Mononuclear cell (primary cell): ENCODE data around the gene IP6K3. TPM values are rescaled to one million over a fixed set of nuclear protein-coding genes. Genes with fewer than 3 reads are reported as not detected.

Experiments used
- H3K27me3 ChIP-seq: 2 replicates; pipeline ENCODE4 v1.6.0; 2011; ENCODE audit warnings: low read length, control low read depth; ENCODE audit not compliant: insufficient read depth
- H3K4me1 ChIP-seq: 2 replicates; pipeline ENCODE4 v1.5.1; 2011; ENCODE audit warnings: mild to moderate bottlenecking, low read length, control low read depth; ENCODE audit not compliant: insufficient read depth
- H3K4me3 ChIP-seq: 2 replicates; pipeline ENCODE4 v1.5.1; 2011; ENCODE audit warnings: mild to moderate bottlenecking, low read length, moderate library complexity
- H3K9me3 ChIP-seq: 2 replicates; pipeline ENCODE4 v1.5.1; 2011; ENCODE audit warnings: low read depth, mild to moderate bottlenecking, control low read depth, low read length
- total RNA-seq: library from RNA; depleted of rRNA; stranded (reverse); fragments of >200 nt; gene quantifications from one replicate; pipeline ENCODE4 v1.2.3, GENCODE V29; 2012

Gene IP6K3
- total RNA-seq, 1 donor, result not detected

DNA sequence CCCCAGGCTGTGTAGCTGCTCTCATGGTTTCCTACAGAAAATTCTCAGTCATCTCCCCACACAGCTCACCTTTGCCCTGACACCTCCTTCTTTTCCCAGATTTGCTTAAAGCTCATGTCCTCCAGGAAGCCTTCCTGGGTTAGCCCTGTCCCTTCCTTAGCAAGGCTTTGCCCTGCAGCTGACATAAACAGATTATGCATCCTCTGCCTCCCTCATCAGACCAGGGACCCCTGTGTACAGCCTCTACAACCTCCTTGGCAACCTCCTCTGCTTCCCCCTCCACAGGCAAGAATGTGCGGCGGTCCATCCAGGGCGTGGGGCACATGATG, 75.0 kb downstream of the IP6K3 start:
- Histone ChIP-seq H3K4me3 (no peak overlapping the region), H3K27me3 (no peaks in the 10 kb centered on the region), H3K4me1 (peaks cover 5% of the 10 kb centered on the region), H3K9me3 (no peaks in the 10 kb centered on the region)

Other genes starting within 250 kb of the IP6K3 start
- 17.9 TPM for gene BAK1, start 166.6 kb downstream of the IP6K3 start, total RNA-seq
- 13.6 TPM for gene ITPR3, start 125.6 kb downstream of the IP6K3 start, total RNA-seq
- 2.4 TPM for gene UQCC2, start 35.2 kb downstream of the IP6K3 start, total RNA-seq
- gene LEMD2, start 42.2 kb upstream of the IP6K3 start, total RNA-seq, result 80.2 TPM
- gene MLN, start 57.1 kb upstream of the IP6K3 start, total RNA-seq, result not detected